Astrocyte (in vitro differentiated cells and primary cell): Measurements from ENCODE around the gene ADD1. TPM values are rescaled to one million over a fixed set of nuclear protein-coding genes. Genes with fewer than 3 reads are reported as not detected.

Experiments used
- DNase-seq: peaks from one replicate; pipeline ENCODE4 v3.0.0-alpha.2; 2010; ENCODE audit warnings: low read depth
- FAIRE-seq: peaks from 2 replicates; lab custom pipeline; 2011; peaks lifted over from hg19 to GRCh38; lab: Jason Lieb, UNC
- H2AFZ ChIP-seq: 2 replicates; pipeline ENCODE4 v1.6.0; 2012; ENCODE audit warnings: low read depth, low read length, inconsistent platforms
- H3K27ac ChIP-seq: 2 replicates; pipeline ENCODE4 v1.5.1; 2011; ENCODE audit warnings: low read depth, low read length, inconsistent platforms
- H3K27me3 ChIP-seq: 2 replicates; pipeline ENCODE4 v1.6.0; 2011; ENCODE audit warnings: low read length, inconsistent platforms; ENCODE audit not compliant: insufficient read depth
- H3K36me3 ChIP-seq: 2 replicates; pipeline ENCODE4 v1.5.1; 2011; ENCODE audit warnings: low read length, inconsistent platforms; ENCODE audit not compliant: insufficient read depth
- H3K4me1 ChIP-seq: 2 replicates; pipeline ENCODE4 v1.5.1; 2011; ENCODE audit warnings: low read length, inconsistent platforms; ENCODE audit not compliant: insufficient read depth
- H3K4me2 ChIP-seq: 2 replicates; pipeline ENCODE4 v1.6.0; 2012; ENCODE audit warnings: low read length, inconsistent platforms
- H3K4me3 ChIP-seq: 2 replicates; pipeline ENCODE4 v1.5.1; 2011; ENCODE audit warnings: low read depth, mild to moderate bottlenecking, low read length, inconsistent platforms; ENCODE audit not compliant: insufficient read depth
- H3K79me2 ChIP-seq: 2 replicates; pipeline ENCODE4 v1.6.0; 2012; ENCODE audit warnings: mild to moderate bottlenecking, low read length, inconsistent platforms; ENCODE audit not compliant: insufficient read depth
- H3K9ac ChIP-seq: 2 replicates; pipeline ENCODE4 v1.6.0; 2012; ENCODE audit warnings: mild to moderate bottlenecking, low read length, inconsistent platforms
- H3K9me3 ChIP-seq: 2 replicates; pipeline ENCODE4 v1.5.1; 2012; ENCODE audit warnings: low read depth, mild to moderate bottlenecking, low read length, inconsistent platforms; ENCODE audit not compliant: insufficient read depth
- H4K20me1 ChIP-seq: 2 replicates; pipeline ENCODE4 v1.6.0; 2012; ENCODE audit warnings: low read length, inconsistent platforms; ENCODE audit not compliant: insufficient read depth
- H3K27ac Mint-ChIP-seq: one replicate; pipeline ENCODE4 v1.8.0; 2021; ENCODE audit warnings: mild to moderate bottlenecking, mixed read lengths; ENCODE audit not compliant: unreplicated experiment
- H3K27me3 Mint-ChIP-seq: one replicate; pipeline ENCODE4 v1.8.0; 2021; ENCODE audit warnings: low read depth, mixed read lengths; ENCODE audit not compliant: unreplicated experiment
- H3K36me3 Mint-ChIP-seq: one replicate; pipeline ENCODE4 v1.8.0; 2021; ENCODE audit warnings: low read depth, mixed read lengths; ENCODE audit not compliant: unreplicated experiment
- H3K4me1 Mint-ChIP-seq: one replicate; pipeline ENCODE4 v1.8.0; 2021; ENCODE audit warnings: low read depth, mixed read lengths; ENCODE audit not compliant: unreplicated experiment
- H3K4me3 Mint-ChIP-seq: one replicate; pipeline ENCODE4 v1.8.0; 2021; ENCODE audit warnings: mild to moderate bottlenecking, moderate library complexity, mixed read lengths; ENCODE audit not compliant: unreplicated experiment
- H3K9me3 Mint-ChIP-seq: one replicate; pipeline ENCODE4 v1.8.0; 2021; ENCODE audit warnings: mild to moderate bottlenecking, mixed read lengths; ENCODE audit not compliant: unreplicated experiment
- EZH2 ChIP-seq: IDR thresholded peaks from 2 replicates; pipeline ENCODE4 v1.6.1; 2012; ENCODE audit warnings: mild to moderate bottlenecking, low read length, inconsistent platforms; ENCODE audit not compliant: insufficient read depth
- total RNA-seq: library from RNA; stranded (reverse); gene quantifications from 2 replicates; pipeline ENCODE4 v1.2.1, GENCODE V29; 2021
- TF ChIP-seq, protein P1 (sequence below): IDR thresholded peaks from 2 replicates; pipeline ENCODE4 v1.5.1; 2011; ENCODE audit warnings: low read depth, mild to moderate bottlenecking, inconsistent platforms, low read length, moderate library complexity; ENCODE audit not compliant: insufficient read depth

The ADD1 gene
- total RNA-seq, 1 donor from 2014 or later: 280 TPM

DNA sequence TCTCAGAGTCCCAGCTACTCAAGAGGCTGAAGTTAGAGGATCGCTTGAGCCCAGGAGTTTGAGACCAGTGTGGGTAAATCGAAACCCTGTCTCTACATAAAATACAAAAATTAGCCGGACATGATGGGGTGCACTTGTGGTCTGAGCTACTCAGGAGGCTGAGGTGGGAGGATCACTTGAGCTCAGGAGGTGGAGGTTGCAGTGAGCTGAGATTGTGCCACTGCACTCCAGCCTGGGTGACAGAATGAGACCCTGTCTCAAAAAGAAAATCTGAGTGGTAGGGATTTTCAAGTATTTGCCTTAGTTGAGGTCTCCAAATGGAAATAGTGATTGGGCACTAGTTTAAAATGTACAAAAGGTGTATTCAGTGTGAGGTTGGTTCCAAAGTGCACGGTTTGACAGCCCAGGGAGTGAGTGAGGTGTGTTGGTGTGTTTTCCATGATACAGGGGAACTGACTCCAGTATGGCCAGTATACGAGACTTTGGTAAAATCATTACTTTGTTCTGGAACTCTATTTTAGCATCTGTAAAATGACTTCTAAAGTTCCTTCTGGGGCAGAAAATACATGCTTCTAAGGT, 13.8 kb downstream of the ADD1 start:
- peaks cover 2% of the 10 kb centered on the region for H3K36me3 ChIP-seq
- no peak overlapping the region for H3K4me2 ChIP-seq
- FAIRE-seq: no peak
- no peaks in the 10 kb centered on the region for H3K9me3 Mint-ChIP-seq
- no peak overlapping the region for H2AFZ ChIP-seq
- H3K27ac ChIP-seq: no peak overlapping the region
- no peak overlapping the region for H3K27ac Mint-ChIP-seq
- TF ChIP-seq, protein P1, sequence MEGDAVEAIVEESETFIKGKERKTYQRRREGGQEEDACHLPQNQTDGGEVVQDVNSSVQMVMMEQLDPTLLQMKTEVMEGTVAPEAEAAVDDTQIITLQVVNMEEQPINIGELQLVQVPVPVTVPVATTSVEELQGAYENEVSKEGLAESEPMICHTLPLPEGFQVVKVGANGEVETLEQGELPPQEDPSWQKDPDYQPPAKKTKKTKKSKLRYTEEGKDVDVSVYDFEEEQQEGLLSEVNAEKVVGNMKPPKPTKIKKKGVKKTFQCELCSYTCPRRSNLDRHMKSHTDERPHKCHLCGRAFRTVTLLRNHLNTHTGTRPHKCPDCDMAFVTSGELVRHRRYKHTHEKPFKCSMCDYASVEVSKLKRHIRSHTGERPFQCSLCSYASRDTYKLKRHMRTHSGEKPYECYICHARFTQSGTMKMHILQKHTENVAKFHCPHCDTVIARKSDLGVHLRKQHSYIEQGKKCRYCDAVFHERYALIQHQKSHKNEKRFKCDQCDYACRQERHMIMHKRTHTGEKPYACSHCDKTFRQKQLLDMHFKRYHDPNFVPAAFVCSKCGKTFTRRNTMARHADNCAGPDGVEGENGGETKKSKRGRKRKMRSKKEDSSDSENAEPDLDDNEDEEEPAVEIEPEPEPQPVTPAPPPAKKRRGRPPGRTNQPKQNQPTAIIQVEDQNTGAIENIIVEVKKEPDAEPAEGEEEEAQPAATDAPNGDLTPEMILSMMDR: no peak
- no peak for TF ChIP-seq EZH2
- H3K4me3 Mint-ChIP-seq: no peak overlapping the region
- no peak overlapping the region for H3K9ac ChIP-seq
- no peaks in the 10 kb centered on the region for H3K36me3 Mint-ChIP-seq
- H3K4me1 ChIP-seq: peaks cover 25% of the 10 kb centered on the region
- H3K4me1 Mint-ChIP-seq: peaks cover 41% of the 10 kb centered on the region
- H3K27me3 ChIP-seq: no peaks in the 10 kb centered on the region
- H3K79me2 ChIP-seq: peaks cover 100% of the 10 kb centered on the region
- H3K27me3 Mint-ChIP-seq: no peaks in the 10 kb centered on the region
- DNase-seq: no peak
- H3K9me3 ChIP-seq: no peaks in the 10 kb centered on the region
- no peak overlapping the region for H3K4me3 ChIP-seq
- peaks cover 92% of the 10 kb centered on the region for H4K20me1 ChIP-seq

DNA sequence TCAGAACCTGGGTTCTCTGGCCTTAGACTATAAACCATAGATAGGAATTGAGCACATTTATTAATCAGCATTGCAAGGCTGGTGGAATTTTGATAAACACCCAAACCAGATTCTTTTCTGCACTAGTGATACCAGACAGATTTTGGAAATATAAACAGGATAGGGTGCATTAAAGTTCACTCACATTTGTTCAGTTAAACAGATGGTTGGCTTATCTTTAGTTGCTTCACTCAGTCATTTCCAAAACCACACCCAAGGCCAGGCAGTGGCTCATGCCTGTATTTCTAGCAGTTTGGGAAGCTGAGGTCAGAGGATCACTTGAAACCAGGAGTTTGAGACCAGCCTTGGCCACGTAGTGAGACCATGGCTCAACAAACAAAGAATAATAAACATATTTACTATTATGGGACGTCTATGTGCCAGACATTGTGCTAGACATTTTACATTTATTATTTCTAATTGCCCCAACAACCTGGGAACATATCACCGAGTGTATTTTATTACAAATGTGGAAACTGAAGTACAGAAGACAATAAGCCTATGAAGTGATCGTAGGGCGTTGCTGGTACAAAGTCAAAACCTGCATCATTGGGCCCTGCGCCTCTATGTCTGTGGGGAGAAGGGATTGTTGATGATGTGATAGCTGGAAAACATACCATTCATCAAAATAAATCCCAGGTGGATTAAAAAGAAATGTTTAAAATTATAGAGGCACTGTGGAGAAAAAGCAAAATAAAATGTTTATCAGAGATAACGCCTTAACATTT, 15.0 kb downstream of the ADD1 start:
- Histone ChIP-seq H3K9ac (no peak overlapping the region), H3K4me2 (no peak overlapping the region), H3K27me3 (no peaks in the 10 kb centered on the region), H3K27ac (no peak overlapping the region), H3K9me3 (no peaks in the 10 kb centered on the region), H3K36me3 (peaks cover 2% of the 10 kb centered on the region), H3K4me3 (no peak overlapping the region), H3K4me1 (peaks cover 27% of the 10 kb centered on the region), H2AFZ (no peak overlapping the region), H3K79me2 (peaks cover 100% of the 10 kb centered on the region), H4K20me1 (peaks cover 95% of the 10 kb centered on the region)
- FAIRE-seq (no peak), DNase-seq (peak; percentile 60)
- Mint-ChIP-seq H3K9me3 (no peaks in the 10 kb centered on the region), H3K4me3 (no peak overlapping the region), H3K27me3 (no peaks in the 10 kb centered on the region), H3K36me3 (no peaks in the 10 kb centered on the region), H3K27ac (no peak overlapping the region), H3K4me1 (peaks cover 42% of the 10 kb centered on the region)
- TF ChIP-seq, protein P1: no peak
- TF ChIP-seq EZH2: no peak

DNA sequence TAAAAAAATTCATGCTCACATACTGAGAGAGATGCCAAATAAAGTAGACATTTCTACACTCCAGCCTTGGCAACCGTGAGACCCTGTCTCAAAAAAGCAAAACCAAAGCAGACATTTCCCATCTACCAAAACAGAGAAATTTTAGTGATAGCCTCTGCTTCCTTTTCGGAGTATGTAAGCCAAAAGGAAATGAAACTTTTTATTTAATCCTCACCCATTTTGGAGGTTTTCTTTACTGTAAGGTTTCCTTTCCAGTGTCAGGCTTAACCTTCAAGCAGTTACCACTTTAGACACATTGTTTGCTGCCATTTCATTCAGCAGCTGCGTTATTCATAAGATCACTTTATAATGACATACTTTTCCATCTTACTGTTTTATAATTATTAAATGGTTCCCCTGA, 15.9 kb downstream of the ADD1 start:
- Mint-ChIP-seq H3K9me3 (no peaks in the 10 kb centered on the region), H3K36me3 (no peaks in the 10 kb centered on the region), H3K4me3 (no peak overlapping the region), H3K4me1 (peaks cover 42% of the 10 kb centered on the region), H3K27ac (no peak overlapping the region), H3K27me3 (no peaks in the 10 kb centered on the region)
- H3K4me3 ChIP-seq: no peak overlapping the region
- H3K36me3 ChIP-seq: peaks cover 2% of the 10 kb centered on the region
- H3K27me3 ChIP-seq: no peaks in the 10 kb centered on the region
- no peak overlapping the region for H3K4me2 ChIP-seq
- FAIRE-seq (no peak), DNase-seq (no peak)
- H2AFZ ChIP-seq: no peak overlapping the region
- no peak overlapping the region for H3K9ac ChIP-seq
- H3K4me1 ChIP-seq: peaks cover 27% of the 10 kb centered on the region
- no peaks in the 10 kb centered on the region for H3K9me3 ChIP-seq
- H3K79me2 ChIP-seq: peaks cover 100% of the 10 kb centered on the region
- H3K27ac ChIP-seq: no peak overlapping the region
- peaks cover 96% of the 10 kb centered on the region for H4K20me1 ChIP-seq
- no peak for TF ChIP-seq EZH2
- TF ChIP-seq, protein P1: no peak
